Tibial nerve (tissue), 4 donors: Measurements from ENCODE around the gene GAS2L1. TPM values are rescaled to one million over a fixed set of nuclear protein-coding genes. Genes with fewer than 3 reads are reported as not detected.
"Not testable (repeated sequence)": the region's sequence is repeated elsewhere in the genome, so short reads cannot be mapped to it uniquely, and the experiment has no call there.

Experiments used
- DNase-seq, 2 donors: peaks; one replicate each; pipeline ENCODE4 v3.0.0-alpha.2; 2019; ENCODE audit warnings: low spot score in 2 of 2
- H3K27ac ChIP-seq, 4 donors: fragments of 200-600 bp; sonication (generic) in 3 of 4; one replicate each; pipeline ENCODE4 v1.5.1; 2017 to 2019; ENCODE audit warnings: mild to moderate bottlenecking in 1 of 4
- H3K27me3 ChIP-seq, 2 donors: fragments of 200-600 bp; sonication (generic) in 1 of 2; one replicate each; pipeline versions ENCODE4 v1.5.1 to v1.6.0; 2017 to 2019
- H3K36me3 ChIP-seq, 3 donors: fragments of 200-600 bp; sonication (generic); one replicate each; pipeline ENCODE4 v1.5.1; 2018 to 2019
- H3K4me1 ChIP-seq, 4 donors: fragments of 200-600 bp; sonication (generic) in 3 of 4; one replicate each; pipeline ENCODE4 v1.5.1; 2017 to 2019
- H3K4me3 ChIP-seq, 4 donors: fragments of 200-600 bp; sonication (generic) in 3 of 4; one replicate each; pipeline ENCODE4 v1.5.1; 2017 to 2019; ENCODE audit warnings: mild to moderate bottlenecking in 1 of 4, moderate library complexity in 1 of 4
- H3K9me3 ChIP-seq, 4 donors: fragments of 200-600 bp; sonication (generic) in 3 of 4; one replicate each; pipeline ENCODE4 v1.5.1; 2017 to 2019
- EP300 ChIP-seq, 2 donors: sonication (generic); formaldehyde crosslinking; IDR thresholded peaks; one replicate each; pipeline ENCODE4 v1.6.1; 2017; ENCODE audit warnings: antibody characterized with exemption in 2 of 2, mild to moderate bottlenecking in 1 of 2
- POLR2A ChIP-seq, 2 donors: fragments of 450-650 bp; IDR thresholded peaks; one replicate each; pipeline ENCODE4 v1.6.1; 2017; ENCODE audit warnings: antibody characterized with exemption in 2 of 2, mild to moderate bottlenecking in 2 of 2, moderate library complexity in 2 of 2
- WGBS, 2 donors: methylation state at CpG; one replicate each; pipeline ENCODE4 v1.1.5; 2018; 5-methylcytosine and 5-hydroxymethylcytosine counted together
- total RNA-seq, 4 donors: library from RNA; depleted of rRNA; stranded (reverse); fragments of >200 nt; gene quantifications; one replicate each; pipeline ENCODE4 v1.1.0, GENCODE V29; 2016
- TF ChIP-seq, protein P1 (sequence below), 5 experiments: fragments of 200-600 bp in 3 of 5; fragments of 450-650 bp in 2 of 5; sonication (generic) in 3 of 5; IDR thresholded peaks; one replicate each; pipeline ENCODE4 v1.5.1; 2016 to 2019; ENCODE audit warnings: antibody characterized with exemption in 5 of 5, mild to moderate bottlenecking in 3 of 5, moderate library complexity in 2 of 5

GAS2L1 gene
- total RNA-seq, 4 donors from 2014 or later: 30.3 to 43.5 (median 35.1) TPM

DNA sequence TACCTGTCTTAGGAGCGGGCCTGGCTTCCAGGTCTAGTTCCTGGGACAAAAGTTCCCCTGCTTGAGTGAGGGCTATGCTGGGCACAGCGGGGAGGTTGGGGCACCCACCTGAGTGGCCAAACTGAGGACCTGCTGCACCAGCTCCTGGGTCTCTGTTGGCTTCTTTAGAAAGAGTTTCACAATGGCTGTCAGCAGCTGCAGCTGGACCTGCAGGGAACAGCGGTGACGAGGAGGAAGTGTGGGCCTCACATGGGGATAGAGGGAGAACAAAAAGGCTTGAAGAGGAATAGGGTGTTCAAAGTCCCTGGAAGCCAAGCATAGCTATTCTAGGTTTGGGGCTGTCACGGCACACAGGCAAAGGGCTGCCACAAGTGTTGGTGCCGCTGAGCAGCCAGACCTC, 35.7 kb downstream of the GAS2L1 start:
- TF ChIP-seq, protein P1, sequence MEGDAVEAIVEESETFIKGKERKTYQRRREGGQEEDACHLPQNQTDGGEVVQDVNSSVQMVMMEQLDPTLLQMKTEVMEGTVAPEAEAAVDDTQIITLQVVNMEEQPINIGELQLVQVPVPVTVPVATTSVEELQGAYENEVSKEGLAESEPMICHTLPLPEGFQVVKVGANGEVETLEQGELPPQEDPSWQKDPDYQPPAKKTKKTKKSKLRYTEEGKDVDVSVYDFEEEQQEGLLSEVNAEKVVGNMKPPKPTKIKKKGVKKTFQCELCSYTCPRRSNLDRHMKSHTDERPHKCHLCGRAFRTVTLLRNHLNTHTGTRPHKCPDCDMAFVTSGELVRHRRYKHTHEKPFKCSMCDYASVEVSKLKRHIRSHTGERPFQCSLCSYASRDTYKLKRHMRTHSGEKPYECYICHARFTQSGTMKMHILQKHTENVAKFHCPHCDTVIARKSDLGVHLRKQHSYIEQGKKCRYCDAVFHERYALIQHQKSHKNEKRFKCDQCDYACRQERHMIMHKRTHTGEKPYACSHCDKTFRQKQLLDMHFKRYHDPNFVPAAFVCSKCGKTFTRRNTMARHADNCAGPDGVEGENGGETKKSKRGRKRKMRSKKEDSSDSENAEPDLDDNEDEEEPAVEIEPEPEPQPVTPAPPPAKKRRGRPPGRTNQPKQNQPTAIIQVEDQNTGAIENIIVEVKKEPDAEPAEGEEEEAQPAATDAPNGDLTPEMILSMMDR (IDR thresholded peaks at IDR 0.05): no peak
- no peak for TF ChIP-seq EP300 (IDR thresholded peaks at IDR 0.05)
- TF ChIP-seq POLR2A (IDR thresholded peaks at IDR 0.05): no peak
- DNase-seq: no peak
- no peak overlapping the region for H3K27ac ChIP-seq
- H3K4me3 ChIP-seq: no peak overlapping the region
- H3K4me1 ChIP-seq: no peaks in the 10 kb centered on the region
- H3K36me3 ChIP-seq: peaks cover 0 to 100% (median 47%) of the 10 kb centered on the region in 3 donors
- no peaks in the 10 kb centered on the region for H3K27me3 ChIP-seq
- WGBS, 2 donors: 89 to 95% methylated on average over 5 to 6 of the region's 6 CpGs
- no peaks in the 10 kb centered on the region for H3K9me3 ChIP-seq

DNA sequence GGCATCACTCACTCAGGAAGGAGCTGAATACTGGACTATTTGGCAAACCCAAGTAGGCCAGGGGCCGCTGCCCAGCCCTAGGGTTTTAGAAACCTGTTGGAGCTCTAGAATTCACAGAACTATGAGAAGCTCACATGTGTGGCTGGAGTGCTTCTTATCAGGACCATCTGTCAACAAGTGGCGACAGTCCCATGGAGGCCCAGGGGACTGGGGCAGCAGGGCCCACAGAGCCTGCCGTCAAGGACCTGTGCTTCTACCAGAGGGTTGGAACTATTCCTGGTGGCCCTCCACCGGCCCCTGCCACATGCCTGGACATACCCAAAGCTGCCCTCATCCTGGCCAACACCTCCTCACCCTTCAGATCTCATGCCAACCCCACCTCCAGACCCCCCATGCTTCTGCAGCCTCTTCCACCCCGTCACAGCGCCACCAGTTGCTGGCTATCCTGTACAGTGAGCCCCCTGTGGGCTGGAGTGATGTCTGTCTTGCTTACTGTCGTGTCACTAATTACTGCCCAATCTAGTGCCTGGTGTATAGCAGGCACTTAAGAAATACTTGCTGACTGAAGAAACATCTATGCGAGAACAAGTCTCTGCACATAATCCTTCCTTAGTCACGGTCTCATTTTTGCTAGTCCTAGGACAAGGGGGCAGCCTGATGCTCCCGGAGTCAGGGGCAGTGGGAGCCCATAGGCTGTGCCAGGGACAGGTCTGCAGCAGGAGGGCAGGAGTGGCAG, 36.3 kb downstream of the GAS2L1 start:
- 86 to 87% methylated on average over 10 of the region's 10 CpGs for WGBS, 2 donors
- no peak for DNase-seq
- TF ChIP-seq POLR2A (IDR thresholded peaks at IDR 0.05): no peak
- TF ChIP-seq EP300 (IDR thresholded peaks at IDR 0.05): no peak
- TF ChIP-seq, protein P1 (IDR thresholded peaks at IDR 0.05): no peak
- Histone ChIP-seq H3K27ac (no peak overlapping the region), H3K4me1 (no peaks in the 10 kb centered on the region), H3K27me3 (no peaks in the 10 kb centered on the region), H3K36me3 (peaks cover 0 to 100% (median 41%) of the 10 kb centered on the region in 3 donors), H3K4me3 (no peak overlapping the region), H3K9me3 (no peaks in the 10 kb centered on the region)

DNA sequence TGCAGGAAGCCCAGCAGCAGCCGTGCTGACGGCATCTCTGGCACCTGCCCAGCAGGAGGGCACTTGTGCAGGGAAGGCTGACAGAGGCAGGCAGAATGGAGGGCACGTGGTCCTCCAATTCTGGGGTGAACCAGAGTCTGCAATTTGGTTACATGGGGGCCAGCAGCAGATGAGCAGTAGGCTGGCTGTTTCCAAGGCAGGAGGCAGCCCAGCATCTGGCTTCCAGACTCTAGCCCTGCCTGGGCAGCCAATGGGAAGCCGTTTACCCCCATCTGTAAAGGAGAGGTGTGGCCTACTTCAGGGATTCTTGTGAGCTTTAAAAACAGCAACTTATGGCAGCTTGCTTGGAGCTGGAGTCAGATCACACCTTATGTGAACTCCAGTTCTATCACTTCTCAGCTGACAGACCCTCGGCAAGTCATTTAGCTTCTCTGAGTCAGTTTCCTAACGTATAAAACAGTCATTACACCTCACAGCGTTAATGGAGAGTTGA, 36.9 kb downstream of the GAS2L1 start:
- no peak for TF ChIP-seq POLR2A (IDR thresholded peaks at IDR 0.05)
- TF ChIP-seq EP300 (IDR thresholded peaks at IDR 0.05): no peak
- TF ChIP-seq, protein P1 (IDR thresholded peaks at IDR 0.05): no peak
- WGBS, 2 donors: 68 to 74% methylated on average over 6 to 7 of the region's 7 CpGs
- no peaks in the 10 kb centered on the region for H3K9me3 ChIP-seq
- peaks cover 0 to 100% (median 38%) of the 10 kb centered on the region in 3 donors for H3K36me3 ChIP-seq
- no peaks in the 10 kb centered on the region for H3K4me1 ChIP-seq
- H3K27ac ChIP-seq: no peak overlapping the region
- no peak overlapping the region for H3K4me3 ChIP-seq
- DNase-seq: no peak
- H3K27me3 ChIP-seq: no peaks in the 10 kb centered on the region

DNA sequence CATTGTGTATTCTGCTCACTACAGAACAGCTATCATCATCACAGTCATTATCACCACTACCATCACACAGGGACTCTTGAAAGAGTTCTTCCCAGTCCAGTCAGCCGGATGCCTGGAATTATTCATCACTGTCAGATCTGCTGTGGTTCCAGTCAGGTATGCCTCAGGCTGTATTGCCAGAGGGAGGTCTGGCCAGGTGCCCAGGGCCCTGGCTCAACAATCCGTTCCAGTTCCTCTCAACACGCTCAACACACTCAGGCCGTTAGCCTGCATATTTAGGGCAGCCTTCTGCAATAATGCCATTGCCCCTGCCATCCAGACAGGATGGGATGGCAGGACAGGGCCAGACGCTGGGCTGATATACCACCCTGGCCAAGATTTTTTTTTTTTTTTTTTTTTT, 37.7 kb downstream of the GAS2L1 start:
- no peak for DNase-seq
- no peaks in the 10 kb centered on the region for H3K9me3 ChIP-seq
- 57 to 71% methylated on average over 5 of the region's 5 CpGs for WGBS, 2 donors
- H3K27ac ChIP-seq: no peak overlapping the region
- no peaks in the 10 kb centered on the region for H3K27me3 ChIP-seq
- H3K4me1 ChIP-seq: no peaks in the 10 kb centered on the region
- peaks cover 0 to 100% (median 37%) of the 10 kb centered on the region in 3 donors for H3K36me3 ChIP-seq
- H3K4me3 ChIP-seq: no peak overlapping the region
- TF ChIP-seq EP300 (IDR thresholded peaks at IDR 0.05) (no peak), POLR2A (IDR thresholded peaks at IDR 0.05) (no peak)
- TF ChIP-seq, protein P1 (IDR thresholded peaks at IDR 0.05): no peak

DNA sequence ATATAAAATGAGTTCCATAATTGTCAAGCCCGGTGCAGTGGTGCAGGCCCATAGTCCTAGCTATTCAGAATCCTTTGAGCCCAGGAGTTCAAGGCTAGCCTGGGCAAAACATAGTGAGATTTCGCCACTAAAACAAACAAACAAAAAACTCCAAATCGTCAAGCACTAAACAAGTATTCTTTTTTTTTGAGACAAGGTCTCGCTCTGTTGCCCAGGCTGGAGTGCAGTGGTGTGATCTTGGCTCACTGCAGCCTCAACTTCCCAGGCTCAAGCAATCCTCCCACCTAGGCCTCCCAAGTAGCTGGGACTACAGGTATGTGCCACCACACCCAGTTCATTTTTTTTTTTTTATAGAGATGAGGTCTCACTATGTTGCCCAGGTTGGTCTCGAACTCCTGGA, 38.4 kb downstream of the GAS2L1 start:
- H3K9me3 ChIP-seq, DNase-seq, H3K27ac ChIP-seq, H3K4me3 ChIP-seq, H3K27me3 ChIP-seq, H3K4me1 ChIP-seq: not testable (repeated sequence)
- WGBS, 2 donors: 88% methylated on average over 5 of the region's 5 CpGs
- peaks cover 0 to 100% (median 40%) of the 10 kb centered on the region in 3 donors for H3K36me3 ChIP-seq
